Measurements from ENCODE around the gene PEX10. TPM values are rescaled to one million over a fixed set of nuclear protein-coding genes. Genes with fewer than 3 reads are reported as not detected.

The PEX10 gene
- total RNA-seq, 1 donor from 2014 or later = 14.4 TPM

DNA sequence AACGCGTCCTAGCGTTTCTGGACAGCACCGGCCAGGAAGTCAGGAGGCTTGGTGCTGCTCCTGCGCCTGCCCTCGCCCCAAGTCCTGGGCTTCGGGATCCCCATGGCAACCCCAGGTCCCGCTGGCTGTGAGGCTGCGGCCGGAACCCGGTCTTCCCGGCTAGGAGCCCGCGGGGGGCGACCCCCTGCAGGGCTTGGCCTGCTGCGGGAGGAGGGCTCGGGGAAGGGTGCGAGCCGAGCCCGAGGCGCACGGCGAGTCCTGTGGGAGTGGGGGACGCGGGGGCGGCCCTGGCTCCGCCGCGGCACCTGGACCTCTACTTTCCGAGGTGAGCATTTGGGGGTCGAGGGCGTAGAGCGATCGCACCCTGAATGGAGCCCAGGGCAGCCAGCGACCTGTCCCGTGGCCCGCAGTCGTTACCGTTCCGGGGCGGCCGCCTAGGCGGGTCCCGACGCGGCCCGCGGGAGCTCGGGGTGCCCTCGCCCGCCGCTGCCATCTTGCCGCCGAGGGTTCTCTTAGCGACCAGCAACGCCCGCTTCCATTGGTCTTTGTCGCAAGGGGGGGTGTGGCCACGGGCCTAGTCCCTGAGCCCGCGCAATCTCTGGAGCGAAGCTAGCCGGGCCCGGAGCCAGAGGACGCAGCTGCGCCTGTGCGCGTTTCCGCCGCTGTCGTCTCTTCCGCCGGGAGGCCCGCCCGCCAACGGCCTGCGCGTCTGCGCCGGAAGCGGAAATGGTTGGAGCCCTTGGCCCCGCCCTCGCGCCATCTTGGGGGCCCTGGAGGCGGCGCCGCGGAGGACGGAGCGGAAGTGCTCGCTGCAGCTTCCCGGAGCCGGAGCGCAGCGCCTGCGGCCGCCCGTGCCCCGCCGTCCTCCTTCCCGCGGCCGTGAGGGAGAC is 21.1 kb downstream of the PEX10 start, which contains the start of the genes MORN1 and RER1:
MORN1 (minus strand) TSS at position 514 of the 890 bp plus-strand sequence; CDS start at position 493, 21 bp downstream.
RER1 (plus strand) TSS at position 801 of the 890 bp plus-strand sequence. CDS start 3,950 bp downstream, outside the sequence.
- intact Hi-C loops (cut with micrococcal nuclease) = loop anchor here (1.0 to 10.0 kb wide), 12 partner anchors 21 to 1511 kb away; partner anchors contain the start of genes C1orf174, CEP104, DFFB and PANK4

DNA sequence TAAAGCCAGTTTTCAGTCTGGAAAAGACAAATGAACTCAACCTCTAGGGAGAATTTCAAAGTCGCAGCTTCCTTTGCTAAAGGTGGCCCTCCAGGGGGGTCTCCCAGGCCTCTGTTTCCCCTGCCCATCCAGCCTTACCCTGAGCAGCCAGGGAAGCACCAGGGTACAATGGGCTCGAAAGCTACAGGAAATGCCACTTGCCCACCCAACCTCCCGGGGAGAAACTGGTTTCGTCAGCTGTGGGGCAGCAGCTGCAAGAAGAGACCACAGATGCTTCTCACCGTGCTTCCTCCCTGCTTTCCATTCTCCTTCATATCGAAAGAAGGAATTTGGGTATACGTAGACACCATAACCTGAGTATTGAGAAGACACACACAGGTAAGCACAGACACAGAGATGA is 22.7 kb downstream of the PEX10 start:
- intact Hi-C loops (cut with micrococcal nuclease) = loop anchor here (2.0 to 10.0 kb wide), 3 partner anchors 99 to 1513 kb away; partner anchors contain the start of genes C1orf174, CEP104 and DFFB

DNA sequence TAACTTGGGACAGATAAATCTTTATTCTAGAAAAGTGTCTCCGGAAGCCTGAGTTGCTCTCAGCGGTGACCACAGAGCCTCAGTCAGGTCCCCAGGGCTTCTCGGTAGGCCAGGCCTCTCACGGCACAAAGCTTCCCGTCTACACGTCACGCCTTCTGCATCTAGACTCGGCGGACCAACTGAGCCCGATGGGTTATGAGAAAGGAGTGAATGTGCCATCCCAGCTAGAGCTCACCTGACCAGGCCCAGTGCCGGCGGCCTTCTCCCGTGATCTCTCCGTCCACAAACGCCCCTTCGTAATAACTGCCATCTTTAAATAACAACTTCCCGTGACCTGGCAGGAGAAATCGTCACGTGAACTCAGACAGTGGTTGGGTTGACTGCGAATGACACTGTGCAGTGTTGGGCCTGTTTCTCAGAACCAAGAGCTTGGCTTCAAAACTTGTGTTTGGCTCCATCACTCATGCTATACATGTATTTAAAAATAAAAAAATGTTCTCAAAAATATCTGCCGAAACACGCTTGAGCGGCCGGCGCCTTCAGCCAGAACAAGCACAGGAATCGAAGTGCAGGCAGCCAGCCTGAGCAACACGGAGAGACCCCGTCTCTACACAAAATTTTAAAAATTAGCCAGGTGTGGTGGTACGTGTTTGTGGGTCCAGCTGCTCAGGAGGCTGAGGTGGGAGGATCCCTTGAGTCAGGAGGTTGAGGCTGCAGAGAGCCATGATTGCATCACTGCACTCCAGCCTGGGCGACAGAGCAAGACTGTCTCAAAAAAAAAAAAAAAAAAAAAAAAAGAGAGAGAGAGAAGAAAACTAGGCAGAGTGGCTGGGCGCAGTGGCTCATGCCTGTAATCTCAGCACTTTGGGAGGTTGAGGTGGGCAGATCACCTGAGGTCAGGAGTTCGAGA is 24.1 kb downstream of the PEX10 start:
- intact Hi-C loops (cut with micrococcal nuclease) = no loop called here

DNA sequence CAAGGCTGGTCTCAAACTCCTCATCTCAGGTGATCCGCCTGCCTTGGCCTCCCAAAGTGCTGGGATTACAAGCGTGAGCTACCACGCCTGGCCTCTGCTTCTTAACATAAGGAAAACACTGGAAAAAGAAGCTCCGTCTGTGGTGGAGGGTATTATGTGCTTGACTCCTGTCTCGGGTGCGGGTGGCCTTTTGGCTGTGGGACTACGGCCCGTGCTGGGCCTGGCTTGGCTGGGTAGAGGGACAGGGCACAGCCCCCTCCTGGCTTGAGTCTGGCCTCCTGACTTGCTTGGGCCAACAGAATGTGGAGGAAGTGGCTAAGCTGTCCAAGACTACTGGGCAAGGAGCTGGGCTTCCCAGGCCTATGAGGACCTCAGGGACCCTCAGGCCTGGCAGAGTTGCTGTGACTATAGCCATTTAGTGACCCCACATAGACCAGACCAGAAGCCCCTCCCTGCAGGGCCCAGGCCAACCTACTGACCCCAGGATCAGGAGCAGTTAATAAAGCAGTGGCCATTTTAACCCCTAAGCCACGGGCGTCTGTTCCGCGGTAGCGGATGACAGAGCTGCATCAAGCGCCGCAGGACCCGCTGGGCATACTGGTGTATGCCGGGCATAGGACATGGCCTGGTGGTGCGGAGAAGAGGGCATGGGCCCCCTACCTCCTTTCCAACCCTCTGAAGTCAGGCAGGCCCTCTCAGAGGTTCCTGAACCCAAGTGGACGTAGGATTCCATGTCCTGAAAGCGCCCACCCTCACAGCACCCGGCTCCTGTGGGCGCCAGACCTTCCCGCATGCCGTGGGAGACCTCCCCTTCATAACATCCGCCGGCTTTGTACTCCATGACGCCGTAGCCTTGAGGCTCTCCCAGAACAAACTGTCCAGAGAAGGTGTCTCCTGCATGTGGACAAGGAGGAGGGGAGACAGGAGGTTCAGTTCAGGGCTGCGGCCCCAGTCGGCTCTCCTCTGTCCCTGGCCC is 25.4 kb downstream of the PEX10 start:
- intact Hi-C loops (cut with micrococcal nuclease) = no loop called here

DNA sequence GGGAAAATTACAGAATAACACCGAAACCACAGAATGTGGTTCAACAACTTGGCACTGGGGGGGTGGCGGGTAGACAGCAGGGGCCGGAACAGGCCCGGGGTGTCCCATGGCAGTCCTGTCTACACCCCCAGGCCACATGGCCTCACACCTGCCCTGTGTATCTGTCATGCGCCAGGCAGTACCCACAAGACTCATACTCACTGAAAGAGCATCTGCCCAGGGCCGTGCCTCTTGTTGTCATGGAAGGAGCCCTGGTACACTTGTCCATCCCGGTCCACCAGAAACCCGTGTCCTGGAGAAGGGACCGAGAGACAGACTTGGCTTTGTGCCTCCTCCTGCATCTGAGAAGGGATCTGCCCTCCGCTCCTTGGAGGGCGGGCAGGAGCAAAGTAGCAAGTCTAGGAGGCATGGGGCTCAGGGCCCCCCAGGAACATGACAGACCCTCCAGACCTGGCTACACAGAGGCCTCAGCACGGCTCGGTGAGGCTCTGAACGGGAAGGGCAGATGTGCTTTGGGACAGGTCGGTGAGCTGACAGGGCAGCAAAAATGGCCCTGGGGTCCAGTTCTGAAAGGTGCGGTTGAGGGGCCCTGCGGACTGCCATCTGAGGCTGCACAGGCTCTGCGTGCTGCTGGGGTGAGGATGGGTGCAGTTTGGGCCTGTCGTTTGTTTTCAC is 26.6 kb downstream of the PEX10 start:
- intact Hi-C loops (cut with micrococcal nuclease) = no loop called here

DNA sequence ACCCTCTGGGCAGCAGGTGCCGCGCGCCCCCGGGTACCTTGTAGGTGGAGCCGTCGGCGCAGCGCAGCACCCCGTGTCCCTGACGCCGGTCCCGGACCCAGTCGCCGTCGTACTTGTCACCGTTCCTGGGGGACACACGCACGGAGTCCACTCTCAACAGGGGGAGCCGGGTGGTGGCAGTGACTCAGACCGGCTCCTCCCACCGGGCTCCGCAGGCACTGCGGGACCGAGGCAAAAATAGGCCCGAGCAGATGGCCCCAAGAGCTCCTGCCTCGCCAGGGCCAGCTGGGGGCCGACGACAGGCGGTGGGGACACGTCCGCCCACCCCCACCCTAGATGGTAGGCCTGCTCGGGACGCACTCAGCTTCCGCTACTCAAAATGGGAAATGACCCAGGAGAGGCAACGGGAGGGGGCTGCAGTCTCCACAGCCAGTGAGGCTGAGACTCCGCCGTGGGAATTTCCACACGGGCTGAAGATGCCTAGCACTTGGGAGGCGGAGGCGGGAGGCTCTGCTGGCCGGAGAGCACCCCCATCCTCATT is 27.4 kb downstream of the PEX10 start:
- intact Hi-C loops (cut with micrococcal nuclease) = no loop called here

DNA sequence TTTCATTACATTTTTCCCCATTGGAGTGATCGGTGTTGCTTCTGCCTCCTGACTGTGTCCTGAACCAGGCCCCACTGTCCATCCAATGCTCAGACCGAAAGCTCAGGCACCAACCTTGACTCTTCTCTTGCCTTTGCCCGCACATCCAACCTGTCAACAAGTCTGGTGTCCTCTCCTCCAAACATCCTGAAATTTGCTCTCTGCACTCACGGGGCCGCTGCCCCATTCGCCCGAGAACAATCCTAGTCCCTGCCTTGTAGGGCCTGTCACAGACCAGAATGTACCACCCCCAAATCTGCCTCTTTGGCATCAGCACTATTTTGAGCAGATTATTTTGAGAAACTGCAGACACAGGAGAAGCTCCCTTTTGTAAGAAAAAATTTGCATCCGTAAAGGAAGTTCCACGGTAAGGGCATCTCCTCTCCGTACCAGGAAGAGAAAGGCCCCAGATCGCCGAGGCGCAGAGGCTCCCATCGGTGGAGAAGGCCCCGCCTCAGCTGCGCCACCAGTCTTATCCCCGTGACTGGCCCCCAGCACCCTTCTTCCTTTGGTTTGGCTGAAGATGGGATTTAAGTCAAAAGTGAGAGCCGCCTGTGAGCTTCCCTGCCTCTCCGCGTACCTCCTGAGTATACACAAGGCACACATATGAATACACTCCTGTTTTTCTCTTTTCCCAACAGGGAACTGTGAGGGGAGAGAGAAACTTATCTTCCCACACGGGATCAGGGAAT is 28.1 kb downstream of the PEX10 start:
- intact Hi-C loops (cut with micrococcal nuclease) = no loop called here

DNA sequence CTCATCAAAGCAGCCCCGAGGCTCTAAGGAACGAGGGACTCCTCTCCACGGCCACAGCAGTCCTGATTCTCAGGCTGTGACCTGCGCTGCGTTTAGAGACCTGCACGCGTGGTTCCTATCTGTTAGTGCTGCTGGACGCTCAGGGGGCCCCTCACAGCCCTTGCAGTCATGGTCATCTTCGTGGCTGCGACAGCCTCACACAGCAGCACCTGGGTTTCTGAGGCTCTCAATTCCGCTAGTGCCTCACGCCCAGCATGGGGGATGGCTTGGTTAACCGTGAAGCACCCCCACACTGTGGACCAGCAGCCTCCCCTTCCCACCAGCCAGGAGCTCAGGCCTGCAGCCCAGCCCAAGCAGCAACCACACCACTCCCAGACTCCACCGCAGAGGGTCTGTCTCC is 28.8 kb downstream of the PEX10 start:
- intact Hi-C loops (cut with micrococcal nuclease) = no loop called here

DNA sequence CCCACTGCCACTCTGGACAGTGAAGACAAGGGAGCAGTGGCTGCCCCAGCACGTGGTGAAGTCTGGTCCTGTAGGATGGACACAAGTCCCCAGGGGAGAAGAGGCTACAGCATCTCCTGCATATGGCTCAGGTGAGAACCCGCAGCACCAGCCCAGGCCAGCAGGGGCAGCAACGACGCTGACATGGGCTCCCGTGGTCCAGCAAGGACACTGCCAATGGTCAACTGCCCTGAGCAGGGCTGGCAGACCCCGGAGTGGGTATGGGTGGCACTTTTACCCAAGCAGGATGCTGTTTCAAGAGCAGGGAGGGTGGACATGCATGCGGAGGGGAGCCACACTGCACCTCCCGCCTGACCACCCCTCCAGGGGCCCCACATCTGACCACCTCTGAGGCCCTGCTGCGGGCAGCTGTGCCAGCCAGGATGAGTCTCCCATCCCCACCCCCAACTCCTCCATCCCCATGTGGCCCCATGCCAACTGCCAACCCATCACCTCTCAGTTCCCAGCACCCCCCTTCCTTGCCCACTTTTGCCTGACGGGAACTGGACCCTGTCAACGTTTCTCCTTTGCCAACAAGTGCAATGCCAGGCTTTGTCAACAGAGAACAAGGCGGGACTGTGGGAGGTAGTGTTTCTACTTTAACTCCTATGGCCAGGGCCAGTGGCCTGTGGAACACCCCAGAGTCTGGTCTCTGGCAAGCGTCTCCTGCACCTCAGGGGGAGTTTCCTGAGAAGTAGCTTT is 29.6 kb downstream of the PEX10 start:
- intact Hi-C loops (cut with micrococcal nuclease) = no loop called here

DNA sequence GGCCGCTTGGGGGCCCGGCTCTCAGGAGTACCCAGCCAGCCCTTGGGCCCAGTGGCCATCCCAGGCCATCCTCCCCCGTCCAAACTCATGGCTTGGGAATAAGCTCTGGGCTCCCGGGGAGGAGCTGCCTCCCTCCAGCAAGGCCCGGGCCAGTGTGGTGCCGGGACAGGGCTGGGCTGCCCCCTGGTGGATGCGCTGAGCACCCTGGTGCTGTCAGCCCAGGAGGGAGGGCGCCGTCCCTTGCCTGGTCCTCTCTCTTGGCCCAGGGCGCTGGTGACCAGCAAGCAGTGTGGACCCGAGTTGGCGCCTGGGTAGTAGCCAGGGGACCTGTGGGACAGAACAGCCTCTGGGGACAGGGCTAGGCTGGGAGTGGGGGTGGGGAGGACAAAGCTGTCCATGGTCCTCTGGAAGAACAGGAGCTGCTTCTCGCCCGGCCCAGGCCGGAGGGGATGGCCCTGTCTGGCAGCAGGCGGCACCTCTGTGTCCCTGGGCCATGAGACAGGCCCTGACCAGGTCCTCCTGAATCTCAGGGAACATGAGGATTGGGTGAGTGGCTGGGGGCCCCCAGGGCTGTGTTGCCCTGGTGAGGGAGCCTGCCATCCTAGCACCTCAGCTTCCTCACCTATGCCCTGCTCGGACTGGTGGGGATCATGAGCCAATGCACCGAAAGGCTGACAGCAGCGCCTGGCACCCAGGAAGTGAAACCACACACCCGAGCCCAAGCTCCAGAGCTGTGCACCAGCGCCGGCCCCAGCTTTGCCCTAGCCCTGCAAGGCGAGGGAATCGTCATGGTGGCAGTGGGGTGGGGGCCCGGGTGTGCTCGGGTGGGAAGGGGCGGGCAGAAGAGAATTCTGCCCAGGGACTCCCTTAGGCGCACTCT is 30.4 kb downstream of the PEX10 start:
- intact Hi-C loops (cut with micrococcal nuclease) = loop anchor here (1.0 kb wide), 2 partner anchors 183 to 187 kb away; no protein-coding TSS in a partner anchor

DNA sequence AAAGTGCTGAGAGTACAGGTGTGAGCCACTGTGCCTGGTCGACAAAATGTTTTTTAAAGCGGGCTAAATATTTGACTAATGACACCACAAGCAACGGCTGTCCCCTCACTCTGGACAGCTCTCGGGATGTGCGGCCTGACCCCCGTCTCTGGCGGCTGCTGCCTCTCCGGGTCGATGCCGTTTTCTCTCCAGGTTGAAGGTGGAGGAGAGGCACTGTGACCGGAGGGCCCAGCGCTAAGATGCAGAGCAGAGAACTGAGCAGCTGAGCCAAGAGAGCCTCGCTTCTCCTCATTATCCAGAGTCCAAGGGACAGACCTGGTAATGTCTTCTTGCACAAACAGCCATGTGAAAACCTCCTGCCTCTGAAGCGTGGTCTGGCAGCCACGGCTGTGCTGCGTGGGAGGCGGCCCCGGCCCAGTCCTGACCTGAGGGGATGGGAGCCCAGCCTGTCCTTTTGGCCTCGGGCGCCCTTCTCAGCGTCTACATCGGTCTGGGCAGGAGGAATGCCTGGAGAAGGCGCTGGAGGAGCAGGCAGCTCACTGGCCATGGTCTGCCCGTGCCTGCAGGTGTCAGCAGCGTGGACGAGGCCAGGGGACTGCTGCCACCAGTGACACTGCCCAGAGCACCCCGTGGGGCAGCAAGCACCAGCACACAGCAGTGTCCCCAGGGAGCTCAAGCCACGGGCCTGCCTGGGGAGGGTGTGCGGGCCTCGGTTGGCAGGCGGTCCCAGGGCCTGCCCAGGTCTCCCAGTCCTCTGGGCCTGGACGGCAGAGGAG is 31.4 kb downstream of the PEX10 start:
- intact Hi-C loops (cut with micrococcal nuclease) = loop anchor here (1.0 kb wide), 2 partner anchors 182 to 186 kb away; no protein-coding TSS in a partner anchor

DNA sequence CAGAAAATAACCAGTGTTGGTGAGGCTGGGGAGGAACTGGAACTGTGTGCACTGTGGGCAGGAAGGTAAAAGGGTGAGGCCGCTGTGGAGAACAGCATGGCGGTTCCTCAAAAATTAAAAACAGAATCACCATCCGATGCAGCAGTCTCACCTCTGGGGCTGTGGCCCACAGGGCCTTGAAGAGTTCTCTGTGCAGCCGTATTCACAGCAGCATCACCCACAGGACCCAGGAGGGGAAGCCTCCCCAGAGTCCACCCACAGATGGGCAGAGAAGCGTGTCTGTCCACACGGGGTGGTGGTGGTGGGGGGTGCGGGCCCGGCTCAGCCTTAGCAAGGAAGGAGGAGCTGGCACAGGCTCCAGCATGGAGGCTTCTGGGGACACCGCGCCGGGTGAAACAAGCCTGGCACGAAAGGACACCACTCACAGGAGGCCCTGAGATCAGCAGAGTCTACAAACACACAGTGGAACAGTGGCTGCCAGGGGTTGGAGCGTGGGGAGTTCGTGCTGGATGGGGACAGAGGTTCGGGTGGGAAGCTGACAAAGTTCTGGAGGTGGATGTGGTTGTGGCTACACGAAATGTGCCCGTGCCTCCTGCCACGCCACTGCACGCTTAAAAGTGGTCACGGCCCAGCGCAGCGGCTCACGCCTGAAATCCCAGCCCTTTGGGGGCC is 32.5 kb downstream of the PEX10 start:
- intact Hi-C loops (cut with micrococcal nuclease) = no loop called here

DNA sequence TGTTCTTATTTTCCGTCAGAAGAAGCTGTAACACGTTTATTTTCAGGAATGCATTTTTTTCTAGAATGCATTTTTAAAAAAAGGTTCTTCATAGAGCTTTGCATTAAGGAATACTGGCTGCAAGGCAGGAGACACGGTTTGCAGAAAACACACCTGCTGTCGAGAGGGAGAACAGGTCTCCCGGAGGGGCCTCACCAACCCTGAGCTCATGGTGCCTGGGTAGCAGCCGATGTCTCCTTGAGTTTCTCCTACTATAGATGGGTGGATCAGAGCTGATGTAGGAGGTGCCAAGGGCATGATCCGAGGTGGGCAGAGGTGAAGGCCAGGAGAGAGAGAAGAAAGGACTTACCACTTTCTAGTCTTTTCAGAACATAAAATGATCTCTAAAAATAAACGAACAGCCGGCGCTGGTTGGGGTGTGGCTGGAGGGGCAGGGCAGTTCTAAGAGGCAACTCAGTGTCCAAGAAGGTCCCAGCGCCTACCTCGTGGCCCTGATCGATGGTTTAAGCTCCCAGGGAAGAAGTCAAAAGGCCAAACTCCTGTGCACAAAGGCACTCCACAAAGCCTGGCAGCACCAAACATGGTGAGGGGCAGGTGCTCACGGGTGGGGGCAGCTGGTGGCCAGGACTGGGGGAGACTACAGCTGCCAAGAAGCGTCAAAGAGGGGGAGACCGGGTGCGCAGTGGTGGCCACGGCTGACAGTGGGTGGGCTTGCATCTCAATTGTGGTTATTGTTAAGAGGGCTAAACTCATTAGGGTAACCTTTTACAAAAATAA is 33.2 kb downstream of the PEX10 start:
- intact Hi-C loops (cut with micrococcal nuclease) = no loop called here

DNA sequence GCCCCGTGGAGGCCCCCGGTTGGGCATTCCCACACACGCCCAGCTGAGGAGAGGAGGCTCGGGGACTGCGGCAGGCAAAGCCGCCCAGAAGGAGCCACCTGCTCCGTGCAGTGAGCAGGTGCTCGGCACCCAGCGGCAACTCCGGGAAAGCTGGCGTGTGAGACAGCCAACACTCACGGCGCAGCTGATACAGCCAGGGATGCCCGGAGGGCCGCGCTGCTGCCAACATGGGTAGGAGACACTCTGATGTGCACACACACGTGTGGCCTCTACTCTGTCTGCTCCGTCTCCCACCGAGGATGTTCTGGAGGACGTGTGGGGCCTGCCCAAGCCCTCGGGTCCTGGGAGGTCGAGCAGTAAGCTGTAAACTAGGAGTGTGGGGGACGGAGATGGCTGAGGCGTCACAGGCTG is 33.9 kb downstream of the PEX10 start:
- intact Hi-C loops (cut with micrococcal nuclease) = no loop called here
